Mucosa of rectum (tissue), 2 donors: ENCODE measurements around the gene TBX21.
A peak's percentile ranks its signal among the peaks of the same experiment; 100 is the strongest.

Experiments used
- H3K27ac ChIP-seq, 2 donors: one replicate each; pipeline ENCODE4 v1.7.0; 2013; ENCODE audit warnings: inconsistent platforms in 2 of 2, low read depth in 2 of 2, low read length in 2 of 2
- H3K27me3 ChIP-seq, 2 donors: one replicate each; pipeline ENCODE4 v1.7.0; 2013; ENCODE audit warnings: low read length in 2 of 2; ENCODE audit not compliant: control insufficient read depth in 2 of 2, insufficient read depth in 2 of 2
- H3K36me3 ChIP-seq, 2 donors: one replicate each; pipeline ENCODE4 v1.7.0; 2013; ENCODE audit warnings: low read length in 2 of 2; ENCODE audit not compliant: control insufficient read depth in 2 of 2, insufficient read depth in 2 of 2
- H3K4me1 ChIP-seq, 2 donors: one replicate each; pipeline ENCODE4 v1.7.0; 2013; ENCODE audit warnings: low read length in 2 of 2, mild to moderate bottlenecking in 1 of 2; ENCODE audit not compliant: control insufficient read depth in 2 of 2, insufficient read depth in 2 of 2
- H3K4me3 ChIP-seq, 2 donors: one replicate each; pipeline ENCODE4 v1.7.0; 2013; ENCODE audit warnings: low read length in 2 of 2
- H3K9ac ChIP-seq, 2 donors: one replicate each; pipeline ENCODE4 v1.7.0; 2013; ENCODE audit warnings: low read length in 2 of 2, low read depth in 1 of 2, mild to moderate bottlenecking in 1 of 2
- H3K9me3 ChIP-seq, 2 donors: one replicate each; pipeline ENCODE4 v1.7.0; 2013; ENCODE audit warnings: low read length in 2 of 2; ENCODE audit not compliant: control insufficient read depth in 2 of 2
- donor health status: healthy.
- donor health status: Normal muscosa, but diverticular disease.

Gene TBX21

GRCh38 chr17:47692137-47692894 lies 40.7 kb upstream of the TBX21 start:
- no peaks in the 10 kb centered on the region for H3K36me3 ChIP-seq
- no peak overlapping the region for H3K4me3 ChIP-seq
- peaks cover 11 to 19% of the 10 kb centered on the region in 2 donors for H3K4me1 ChIP-seq
- no peak overlapping the region for H3K9ac ChIP-seq
- peaks cover 3 to 7% of the 10 kb centered on the region in 2 donors for H3K27me3 ChIP-seq
- H3K27ac ChIP-seq = no peak overlapping the region
- H3K9me3 ChIP-seq = no peaks in the 10 kb centered on the region

- no peaks in the 10 kb centered on the region for H3K9me3 ChIP-seq
- H3K4me3 ChIP-seq = peak overlapping the region; percentile 48 to 56
- peak overlapping the region in 1 of 2 donors; percentile 38 for H3K27ac ChIP-seq
- H3K36me3 ChIP-seq = no peaks in the 10 kb centered on the region
- peak overlapping the region in 1 of 2 donors; percentile 48 for H3K9ac ChIP-seq
- peaks cover 3 to 7% of the 10 kb centered on the region in 2 donors for H3K27me3 ChIP-seq
- H3K4me1 ChIP-seq = peaks cover 11 to 19% of the 10 kb centered on the region in 2 donors
Measured at GRCh38 chr17:47692895-47693730, 39.9 kb upstream of the TBX21 start.

GRCh38 chr17:47693731-47694580 lies 39.1 kb upstream of the TBX21 start, which contains the start of gene TBKBP1:
Gene TBKBP1, plus strand, starts transcription at chr17:47694161. Its CDS starts 1,952 bp downstream, at chr17:47696113.
- Histone ChIP-seq H3K27ac (peak within 1 kb of the TSS; percentile 50 to 70), H3K9ac (peak within 1 kb of the TSS; percentile 32 to 49), H3K4me1 (peaks cover 11 to 19% of the 10 kb centered on the region in 2 donors), H3K4me3 (peak within 1 kb of the TSS; percentile 61 to 70), H3K27me3 (peaks cover 3 to 7% of the 10 kb centered on the region in 2 donors), H3K36me3 (no peaks in the 10 kb centered on the region), H3K9me3 (no peaks in the 10 kb centered on the region)

GRCh38 chr17:47694581-47695428 lies 38.2 kb upstream of the TBX21 start:
- Histone ChIP-seq H3K9ac (peak overlapping the region; percentile 32 to 49), H3K4me3 (peak overlapping the region; percentile 61 to 70), H3K27ac (peak overlapping the region; percentile 50 to 70), H3K36me3 (no peaks in the 10 kb centered on the region), H3K9me3 (no peaks in the 10 kb centered on the region), H3K4me1 (peaks cover 11 to 19% of the 10 kb centered on the region in 2 donors), H3K27me3 (peaks cover 3 to 7% of the 10 kb centered on the region in 2 donors)

GRCh38 chr17:47695429-47696376 lies 37.3 kb upstream of the TBX21 start:
- Histone ChIP-seq H3K36me3 (no peaks in the 10 kb centered on the region), H3K27ac (peak overlapping the region; percentile 50 to 70), H3K27me3 (peaks cover 3 to 7% of the 10 kb centered on the region in 2 donors), H3K4me1 (peaks cover 11 to 19% of the 10 kb centered on the region in 2 donors), H3K9me3 (no peaks in the 10 kb centered on the region), H3K4me3 (peak overlapping the region; percentile 61 to 70), H3K9ac (peak overlapping the region in 1 of 2 donors; percentile 45)

GRCh38 chr17:47696717-47697642 lies 36.1 kb upstream of the TBX21 start:
- H3K27me3 ChIP-seq = peaks cover 3 to 7% of the 10 kb centered on the region in 2 donors
- no peaks in the 10 kb centered on the region for H3K36me3 ChIP-seq
- H3K9ac ChIP-seq = no peak overlapping the region
- no peaks in the 10 kb centered on the region for H3K9me3 ChIP-seq
- H3K27ac ChIP-seq = no peak overlapping the region
- no peak overlapping the region for H3K4me3 ChIP-seq
- H3K4me1 ChIP-seq = peaks cover 11 to 19% of the 10 kb centered on the region in 2 donors

GRCh38 chr17:47697906-47698711 lies 34.9 kb upstream of the TBX21 start:
- peaks cover 9 to 10% of the 10 kb centered on the region in 2 donors for H3K4me1 ChIP-seq
- peaks cover 0 to 4% of the 10 kb centered on the region in 2 donors for H3K27me3 ChIP-seq
- no peak overlapping the region for H3K27ac ChIP-seq
- no peak overlapping the region for H3K4me3 ChIP-seq
- no peaks in the 10 kb centered on the region for H3K36me3 ChIP-seq
- no peak overlapping the region for H3K9ac ChIP-seq
- H3K9me3 ChIP-seq = no peaks in the 10 kb centered on the region
